Measurements from ENCODE around the gene FNDC3B.

Gene FNDC3B

GRCh38 chr3:172376402-172376801 lies 337.0 kb downstream of the FNDC3B start:
- no peak for DNase-seq (ENCODE audit: low read depth)
- in situ Hi-C loops (cut with HindIII; ENCODE audit: low sequenced_read_pairs), result no loop called here
- TF ChIP-seq CTCF (IDR thresholded peaks at IDR 0.05; ENCODE audit: low read depth, low read length, missing control alignments), result no peak
- no peak overlapping the region for H3K4me3 ChIP-seq (ENCODE audit: low read depth, low read length)

- in situ Hi-C loops (cut with HindIII; ENCODE audit: low sequenced_read_pairs), result no loop called here
- no peak for TF ChIP-seq CTCF (IDR thresholded peaks at IDR 0.05; ENCODE audit: low read depth, low read length, missing control alignments)
These were observed 337.5 kb downstream of the FNDC3B start for GRCh38 chr3:172376881-172377280.

GRCh38 chr3:172378439-172378838 lies 339.1 kb downstream of the FNDC3B start:
- in situ Hi-C loops (cut with HindIII; ENCODE audit: low sequenced_read_pairs), result no loop called here
- TF ChIP-seq CTCF (IDR thresholded peaks at IDR 0.05; ENCODE audit: low read depth, low read length, missing control alignments), result no peak
- no peak for DNase-seq (ENCODE audit: low read depth)
- no peak overlapping the region for H3K4me3 ChIP-seq (ENCODE audit: low read depth, low read length)

More at GRCh38 chr3:172376881-172377280, 337.5 kb downstream of the FNDC3B start:
- H3K4me3 ChIP-seq (ENCODE audit: low read depth, low read length), result no peak overlapping the region
- no peak for DNase-seq (ENCODE audit: low read depth)

- no peak overlapping the region for H3K4me3 ChIP-seq (ENCODE audit: low read depth, low read length)
- no peak for TF ChIP-seq CTCF (IDR thresholded peaks at IDR 0.05; ENCODE audit: low read depth, low read length, missing control alignments)
- in situ Hi-C loops (cut with HindIII; ENCODE audit: low sequenced_read_pairs), result no loop called here
- DNase-seq (ENCODE audit: low read depth), result no peak
These were observed 340.0 kb downstream of the FNDC3B start for GRCh38 chr3:172379372-172379771.

GRCh38 chr3:172380632-172381031 lies 341.3 kb downstream of the FNDC3B start:
- no peak for DNase-seq (ENCODE audit: low read depth)
- in situ Hi-C loops (cut with HindIII; ENCODE audit: low sequenced_read_pairs), result no loop called here
- no peak overlapping the region for H3K4me3 ChIP-seq (ENCODE audit: low read depth, low read length)
- no peak for TF ChIP-seq CTCF (IDR thresholded peaks at IDR 0.05; ENCODE audit: low read depth, low read length, missing control alignments)

- in situ Hi-C loops (cut with HindIII; ENCODE audit: low sequenced_read_pairs), result no loop called here
- H3K4me3 ChIP-seq (ENCODE audit: low read depth, low read length), result no peak overlapping the region
- DNase-seq (ENCODE audit: low read depth), result no peak
- no peak for TF ChIP-seq CTCF (IDR thresholded peaks at IDR 0.05; ENCODE audit: low read depth, low read length, missing control alignments)
These were observed 344.0 kb downstream of the FNDC3B start for GRCh38 chr3:172383306-172383796.

- DNase-seq (ENCODE audit: low read depth), result no peak
- in situ Hi-C loops (cut with HindIII; ENCODE audit: low sequenced_read_pairs), result no loop called here
- no peak for TF ChIP-seq CTCF (IDR thresholded peaks at IDR 0.05; ENCODE audit: low read depth, low read length, missing control alignments)
- no peak overlapping the region for H3K4me3 ChIP-seq (ENCODE audit: low read depth, low read length)
These were observed 345.5 kb downstream of the FNDC3B start for GRCh38 chr3:172384836-172385235.

All from astrocyte of the cerebellum (primary cell).